ENCODE data around the gene FAM9B. TPM values are rescaled to one million over a fixed set of nuclear protein-coding genes. Genes with fewer than 3 reads are reported as not detected.
"Not testable (repeated sequence)": the region's sequence is repeated elsewhere in the genome, so short reads cannot be mapped to it uniquely, and the experiment has no call there.

The FAM9B gene
- total RNA-seq, 1 donor from 2014 or later = not detected

DNA sequence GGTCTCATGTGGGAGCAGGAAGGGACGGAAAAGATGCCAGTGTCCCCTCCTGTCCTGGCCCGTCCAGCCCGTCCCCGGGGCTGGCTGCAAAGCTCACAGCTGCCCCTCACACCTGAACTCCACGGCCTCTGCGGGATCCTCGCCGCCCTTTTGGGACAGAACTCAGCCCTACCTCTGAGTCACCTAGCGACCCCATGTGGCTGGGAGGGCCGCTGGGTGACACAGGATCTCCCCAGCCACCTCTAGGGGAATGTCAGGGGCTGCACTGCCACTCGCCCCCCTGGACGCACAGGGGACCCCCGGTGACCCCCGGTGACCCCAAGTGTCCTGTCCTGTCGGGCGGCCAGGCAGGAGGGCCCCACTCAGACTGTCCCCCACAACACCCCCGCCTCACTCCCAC, 748 bp downstream of the FAM9B start:
- Histone ChIP-seq H3K27me3 (no peaks in the 10 kb centered on the region), H3K4me3 (no peak overlapping the region), H3K4me1 (no peaks in the 10 kb centered on the region), H3K9me3 (no peaks in the 10 kb centered on the region), H3K36me3 (no peaks in the 10 kb centered on the region), H3K27ac (no peak overlapping the region)
- DNase-seq (ENCODE audit: extremely low spot score in 2 of 2) = no peak
- TF ChIP-seq POLR2A (IDR thresholded peaks at IDR 0.05) (no peak), CTCF (IDR thresholded peaks at IDR 0.05) (no peak), POLR2AphosphoS5 (IDR thresholded peaks at IDR 0.05; ENCODE audit: insufficient read depth in 1 of 2, low read depth in 1 of 2) (no peak)
- intact Hi-C loops (cut with DNase I) = no loop called here

GRCh38 chrX:9023293-9023692, 10.6 kb downstream of the FAM9B start:
- Histone ChIP-seq H3K27ac (no peak overlapping the region), H3K9me3 (no peaks in the 10 kb centered on the region), H3K27me3 (no peaks in the 10 kb centered on the region), H3K4me1 (no peaks in the 10 kb centered on the region), H3K4me3 (no peak overlapping the region), H3K36me3 (no peaks in the 10 kb centered on the region)
- TF ChIP-seq POLR2AphosphoS5 (IDR thresholded peaks at IDR 0.05; ENCODE audit: insufficient read depth in 1 of 2, low read depth in 1 of 2) (no peak), POLR2A (IDR thresholded peaks at IDR 0.05) (no peak), CTCF (IDR thresholded peaks at IDR 0.05) (no peak)
- no peak for DNase-seq (ENCODE audit: extremely low spot score in 2 of 2)
- intact Hi-C loops (cut with DNase I) = no loop called here

- DNase-seq (ENCODE audit: extremely low spot score in 2 of 2) = no peak
Measured at GRCh38 chrX:9019151-9019550, 14.8 kb downstream of the FAM9B start.

GRCh38 chrX:9018332-9018731, 15.6 kb downstream of the FAM9B start:
- H3K4me1 ChIP-seq; H3K4me3 ChIP-seq; intact Hi-C loops (cut with DNase I); H3K9me3 ChIP-seq; H3K27me3 ChIP-seq; H3K27ac ChIP-seq; H3K36me3 ChIP-seq; DNase-seq (ENCODE audit: extremely low spot score in 2 of 2): not testable (repeated sequence)

More at GRCh38 chrX:9019151-9019550, 14.8 kb downstream of the FAM9B start:
- Histone ChIP-seq H3K4me3 (no peak overlapping the region), H3K27me3 (no peaks in the 10 kb centered on the region), H3K9me3 (no peaks in the 10 kb centered on the region), H3K27ac (no peak overlapping the region), H3K36me3 (no peaks in the 10 kb centered on the region), H3K4me1 (no peaks in the 10 kb centered on the region)
- intact Hi-C loops (cut with DNase I) = no loop called here
- TF ChIP-seq CTCF (IDR thresholded peaks at IDR 0.05) (no peak), POLR2A (IDR thresholded peaks at IDR 0.05) (no peak), POLR2AphosphoS5 (IDR thresholded peaks at IDR 0.05; ENCODE audit: insufficient read depth in 1 of 2, low read depth in 1 of 2) (no peak)

DNA sequence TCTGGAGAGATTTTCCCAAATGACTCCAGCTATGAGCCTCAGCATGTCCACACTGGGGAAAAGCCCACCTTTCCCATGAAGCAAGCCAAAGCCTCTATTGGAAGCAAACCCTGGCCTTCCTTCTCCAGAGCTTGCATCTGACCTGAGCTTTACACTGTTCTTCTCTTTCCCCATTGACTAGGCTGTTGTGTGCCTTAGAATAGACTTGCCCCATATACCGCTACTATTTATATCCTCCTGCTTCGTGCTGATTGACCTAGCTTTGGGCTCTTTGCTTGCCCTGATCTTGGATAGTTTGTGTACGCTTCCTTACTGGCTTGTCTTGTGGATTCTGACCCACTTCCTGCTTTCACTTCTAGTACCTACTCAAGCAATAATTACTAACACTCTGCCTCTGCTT, 30.9 kb downstream of the FAM9B start:
- no peaks in the 10 kb centered on the region for H3K36me3 ChIP-seq

More for the DNA sequence above, 30.9 kb downstream of the FAM9B start:
- no peaks in the 10 kb centered on the region for H3K27me3 ChIP-seq
- no peaks in the 10 kb centered on the region for H3K9me3 ChIP-seq
- no peak overlapping the region for H3K4me3 ChIP-seq
- TF ChIP-seq CTCF (IDR thresholded peaks at IDR 0.05) = no peak
- TF ChIP-seq POLR2A (IDR thresholded peaks at IDR 0.05) = no peak
- TF ChIP-seq POLR2AphosphoS5 (IDR thresholded peaks at IDR 0.05; ENCODE audit: insufficient read depth in 1 of 2, low read depth in 1 of 2) = no peak
- no peak overlapping the region for H3K27ac ChIP-seq
- H3K4me1 ChIP-seq = no peaks in the 10 kb centered on the region
- intact Hi-C loops (cut with DNase I) = no loop called here
- DNase-seq (ENCODE audit: extremely low spot score in 2 of 2) = no peak

Measured in vagina (tissue), 2 donors.